ENCODE measurements around the gene KISS1R. TPM values are rescaled to one million over a fixed set of nuclear protein-coding genes. Genes with fewer than 3 reads are reported as not detected.

The KISS1R gene
- total RNA-seq, 1 experiment from 2014 or later, result 16.6 TPM

Other genes with a start within 250 kb of the KISS1R start
- gene FSTL3, start 240.9 kb upstream of the KISS1R start, total RNA-seq (2022), result 26.3 and 31.2 TPM in 2 replicates
- gene PRSS57, start 221.9 kb upstream of the KISS1R start, total RNA-seq (2022), result not detected in 2 replicates
- 14.7 and 16.1 TPM in 2 replicates for gene PALM, start 208.4 kb upstream of the KISS1R start, total RNA-seq (2022)
- 27.8 and 36.4 TPM in 2 replicates for gene MISP, start 166.2 kb upstream of the KISS1R start, total RNA-seq (2022)
- gene PTBP1, start 119.9 kb upstream of the KISS1R start, total RNA-seq (2022), result 510 and 522 TPM in 2 replicates
- 5.1 and 7.1 TPM in 2 replicates for gene PLPPR3, start 95.4 kb upstream of the KISS1R start, total RNA-seq (2022)
- gene AZU1, start 89.5 kb upstream of the KISS1R start, total RNA-seq (2022), result not detected in 2 replicates
- gene PRTN3, start 76.3 kb upstream of the KISS1R start, total RNA-seq (2022), result 0.29 TPM in 1 of 2 replicates, not detected in the other
- not detected in 2 replicates for gene ELANE, start 65.0 kb upstream of the KISS1R start, total RNA-seq (2022)
- gene CFD, start 57.7 kb upstream of the KISS1R start, total RNA-seq (2022), result 4.4 and 6.1 TPM in 2 replicates
- 64.3 and 69.1 TPM in 2 replicates for gene MED16, start 24.1 kb upstream of the KISS1R start, total RNA-seq (2022)
- not detected in 2 replicates for gene RNU6-9, start 23.8 kb upstream of the KISS1R start, total RNA-seq (2022)
- gene R3HDM4, start 4.1 kb upstream of the KISS1R start, total RNA-seq (2022), result 57.7 and 60.4 TPM in 2 replicates
- gene ARID3A, start 8.7 kb downstream of the KISS1R start, total RNA-seq (2022), result 217 and 239 TPM in 2 replicates
- 89.5 and 96.8 TPM in 2 replicates for gene WDR18, start 67.0 kb downstream of the KISS1R start, total RNA-seq (2022)
- 0.41 and 0.49 TPM in 2 replicates for gene GRIN3B, start 83.1 kb downstream of the KISS1R start, total RNA-seq (2022)
- gene TMEM259, start 103.8 kb downstream of the KISS1R start, total RNA-seq (2022), result 148 and 154 TPM in 2 replicates
- not detected in 2 replicates for gene RNU6-2, start 104.2 kb downstream of the KISS1R start, total RNA-seq (2022)
- gene CNN2, start 109.3 kb downstream of the KISS1R start, total RNA-seq (2022), result 194 and 221 TPM in 2 replicates
- gene ABCA7, start 122.8 kb downstream of the KISS1R start, total RNA-seq (2022), result 43.5 and 45.9 TPM in 2 replicates
- gene ARHGAP45, start 149.8 kb downstream of the KISS1R start, total RNA-seq (2022), result 38.6 and 43.3 TPM in 2 replicates
- gene POLR2E, start 178.0 kb downstream of the KISS1R start, total RNA-seq (2022), result 264 and 272 TPM in 2 replicates
- 500 and 546 TPM in 2 replicates for gene GPX4, start 186.7 kb downstream of the KISS1R start, total RNA-seq (2022)